Smooth muscle cell (in vitro differentiated cells): ENCODE data around the gene TNS3. TPM values are rescaled to one million over a fixed set of nuclear protein-coding genes. Genes with fewer than 3 reads are reported as not detected.
A peak's percentile ranks its signal among the peaks of the same experiment; 100 is the strongest.

Source experiments
- DNase-seq: peaks from one replicate; lab custom pipeline; 2025; ENCODE audit not compliant: unreplicated experiment; lab: John Stamatoyannopoulos, UW
- H2AFZ ChIP-seq: fragments of 200-600 bp; sonication (generic); 2 replicates; pipeline ENCODE4 v1.6.0; 2016; ENCODE audit warnings: antibody characterized with exemption, low read depth, mild to moderate bottlenecking
- H3F3A ChIP-seq: fragments of 200-600 bp; sonication (generic); 2 replicates; pipeline ENCODE4 v1.6.0; 2017; ENCODE audit warnings: antibody characterized with exemption, low read depth
- H3K27ac ChIP-seq: fragments of 200-600 bp; sonication (generic); 2 replicates; pipeline ENCODE4 v1.5.1; 2016; ENCODE audit warnings: low read depth, mild to moderate bottlenecking
- H3K27me3 ChIP-seq: fragments of 200-600 bp; sonication (generic); 2 replicates; pipeline ENCODE4 v1.6.1; 2016; ENCODE audit warnings: low read depth, mild to moderate bottlenecking
- H3K36me3 ChIP-seq: fragments of 200-600 bp; sonication (generic); 2 replicates; pipeline ENCODE4 v1.5.1; 2016; ENCODE audit warnings: low read depth
- H3K4me1 ChIP-seq: fragments of 200-600 bp; sonication (generic); 2 replicates; pipeline ENCODE4 v1.5.1; 2016; ENCODE audit warnings: low read depth
- H3K4me2 ChIP-seq: fragments of 200-600 bp; sonication (generic); 2 replicates; pipeline ENCODE4 v1.6.0; 2016; ENCODE audit warnings: mild to moderate bottlenecking
- H3K4me3 ChIP-seq: fragments of 200-600 bp; sonication (generic); 2 replicates; pipeline ENCODE4 v1.5.1; 2016; ENCODE audit warnings: mild to moderate bottlenecking
- H3K79me2 ChIP-seq: fragments of 200-600 bp; sonication (generic); 2 replicates; pipeline ENCODE4 v1.6.0; 2016; ENCODE audit warnings: low read depth, mild to moderate bottlenecking
- H3K9ac ChIP-seq: fragments of 200-600 bp; sonication (generic); 2 replicates; pipeline ENCODE4 v1.6.0; 2016; ENCODE audit warnings: low read depth
- H3K9me3 ChIP-seq: fragments of 200-600 bp; sonication (generic); replicated peaks from 2 replicates; pipeline ENCODE4 v1.5.1; 2016; ENCODE audit warnings: low read depth
- H4K20me1 ChIP-seq: fragments of 200-600 bp; sonication (generic); 2 replicates; pipeline ENCODE4 v1.6.0; 2016; ENCODE audit warnings: low read depth
- CTCF ChIP-seq: fragments of 200-600 bp; sonication (generic); IDR thresholded peaks from 2 replicates; pipeline ENCODE4 v1.5.1; 2017; ENCODE audit warnings: borderline replicate concordance, mild to moderate bottlenecking, antibody characterized with exemption; ENCODE audit not compliant: insufficient read depth, poor library complexity, severe bottlenecking
- WGBS: methylation state at CpG from one replicate; pipeline ENCODE4 v1.1.7; 2016; ENCODE audit warnings: low lambda C conversion rate; 5-methylcytosine and 5-hydroxymethylcytosine counted together
- polyA plus RNA-seq: library from polyadenylated mRNA; unstranded; fragments of >200 nt; fragmentation: Nextera tagmentation; extraction: Ambion mirVana; gene quantifications from 2 replicates; pipeline ENCODE4 v1.2.1, GENCODE V29; 2016
- total RNA-seq: library from RNA; depleted of rRNA; stranded (reverse); fragments of >200 nt; gene quantifications from 2 replicates; pipeline ENCODE4 v1.2.3, GENCODE V29; 2014

TNS3 gene
- total and polyA plus RNA-seq, 2 experiments from 2014 or later: 32.6 to 50.5 TPM

GRCh38 chr7:47570649-47571050, 11.3 kb downstream of the TNS3 start:
- Histone ChIP-seq H2AFZ (no peak overlapping the region), H3K79me2 (peaks cover 67% of the 10 kb centered on the region), H4K20me1 (no peaks in the 10 kb centered on the region), H3K27me3 (no peaks in the 10 kb centered on the region), H3K27ac (peak overlapping the region; percentile 71), H3K4me1 (peaks cover 23% of the 10 kb centered on the region), H3K4me3 (no peak overlapping the region), H3K9me3 (no peaks in the 10 kb centered on the region), H3F3A (peaks cover 32% of the 10 kb centered on the region), H3K36me3 (no peaks in the 10 kb centered on the region), H3K4me2 (peak overlapping the region; percentile 67), H3K9ac (peak overlapping the region; percentile 4)
- TF ChIP-seq CTCF: no peak
- 49% methylated on average over 4 of the region's 4 CpGs for WGBS
- no peak for DNase-seq

GRCh38 chr7:47568547-47568946, 13.4 kb downstream of the TNS3 start:
- Histone ChIP-seq H3K9ac (no peak overlapping the region), H3K27ac (no peak overlapping the region), H3F3A (peaks cover 14% of the 10 kb centered on the region), H4K20me1 (no peaks in the 10 kb centered on the region), H3K4me1 (peaks cover 15% of the 10 kb centered on the region), H3K4me2 (no peak overlapping the region), H3K27me3 (no peaks in the 10 kb centered on the region), H3K36me3 (no peaks in the 10 kb centered on the region), H3K79me2 (peaks cover 76% of the 10 kb centered on the region), H3K4me3 (no peak overlapping the region), H3K9me3 (no peaks in the 10 kb centered on the region), H2AFZ (no peak overlapping the region)
- WGBS: 85% methylated on average over 13 of the region's 13 CpGs
- no peak for DNase-seq
- TF ChIP-seq CTCF: no peak

GRCh38 chr7:47568056-47568455, 13.9 kb downstream of the TNS3 start:
- DNase-seq: no peak
- Histone ChIP-seq H3K4me2 (no peak overlapping the region), H3K9me3 (no peaks in the 10 kb centered on the region), H3K27me3 (no peaks in the 10 kb centered on the region), H3F3A (peaks cover 11% of the 10 kb centered on the region), H3K9ac (no peak overlapping the region), H3K4me3 (no peak overlapping the region), H3K36me3 (no peaks in the 10 kb centered on the region), H3K4me1 (peaks cover 12% of the 10 kb centered on the region), H3K27ac (no peak overlapping the region), H3K79me2 (peaks cover 78% of the 10 kb centered on the region), H2AFZ (no peak overlapping the region), H4K20me1 (no peaks in the 10 kb centered on the region)
- TF ChIP-seq CTCF: no peak
- WGBS: 97% methylated on average over 7 of the region's 7 CpGs

- H4K20me1 ChIP-seq: no peaks in the 10 kb centered on the region
- WGBS: 22% methylated on average over 11 of the region's 11 CpGs
- peaks cover 9% of the 10 kb centered on the region for H3F3A ChIP-seq
- no peak for DNase-seq
- peaks cover 6% of the 10 kb centered on the region for H3K4me1 ChIP-seq
- no peaks in the 10 kb centered on the region for H3K36me3 ChIP-seq
- peaks cover 83% of the 10 kb centered on the region for H3K79me2 ChIP-seq
- peak; percentile 11 for TF ChIP-seq CTCF
- H3K27me3 ChIP-seq: no peaks in the 10 kb centered on the region
- H2AFZ ChIP-seq: no peak overlapping the region
- H3K27ac ChIP-seq: peak overlapping the region; percentile 72
- H3K9me3 ChIP-seq: no peaks in the 10 kb centered on the region
- H3K4me2 ChIP-seq: no peak overlapping the region
- peak overlapping the region; percentile 16 for H3K9ac ChIP-seq
- no peak overlapping the region for H3K4me3 ChIP-seq
Observed at GRCh38 chr7:47565640-47566250, 16.2 kb downstream of the TNS3 start.
